ENCODE measurements around the gene OXNAD1. TPM values are rescaled to one million over a fixed set of nuclear protein-coding genes. Genes with fewer than 3 reads are reported as not detected.

OXNAD1 gene
- total and polyA plus RNA-seq, 9 donors: 4.0 to 16.3 (median 11.5) TPM

GRCh38 chr3:16343101-16343500 lies 78.1 kb downstream of the OXNAD1 start:
- H3K36me3 ChIP-seq: no peaks in the 10 kb centered on the region
- no peaks in the 10 kb centered on the region for H3K4me1 ChIP-seq (ENCODE audit: insufficient read depth)
- peaks cover 2% of the 10 kb centered on the region for H3K27me3 ChIP-seq
- TF ChIP-seq EP300 (IDR thresholded peaks at IDR 0.05) (no peak), POLR2A (IDR thresholded peaks at IDR 0.05) (no peak)
- TF ChIP-seq, protein P1, sequence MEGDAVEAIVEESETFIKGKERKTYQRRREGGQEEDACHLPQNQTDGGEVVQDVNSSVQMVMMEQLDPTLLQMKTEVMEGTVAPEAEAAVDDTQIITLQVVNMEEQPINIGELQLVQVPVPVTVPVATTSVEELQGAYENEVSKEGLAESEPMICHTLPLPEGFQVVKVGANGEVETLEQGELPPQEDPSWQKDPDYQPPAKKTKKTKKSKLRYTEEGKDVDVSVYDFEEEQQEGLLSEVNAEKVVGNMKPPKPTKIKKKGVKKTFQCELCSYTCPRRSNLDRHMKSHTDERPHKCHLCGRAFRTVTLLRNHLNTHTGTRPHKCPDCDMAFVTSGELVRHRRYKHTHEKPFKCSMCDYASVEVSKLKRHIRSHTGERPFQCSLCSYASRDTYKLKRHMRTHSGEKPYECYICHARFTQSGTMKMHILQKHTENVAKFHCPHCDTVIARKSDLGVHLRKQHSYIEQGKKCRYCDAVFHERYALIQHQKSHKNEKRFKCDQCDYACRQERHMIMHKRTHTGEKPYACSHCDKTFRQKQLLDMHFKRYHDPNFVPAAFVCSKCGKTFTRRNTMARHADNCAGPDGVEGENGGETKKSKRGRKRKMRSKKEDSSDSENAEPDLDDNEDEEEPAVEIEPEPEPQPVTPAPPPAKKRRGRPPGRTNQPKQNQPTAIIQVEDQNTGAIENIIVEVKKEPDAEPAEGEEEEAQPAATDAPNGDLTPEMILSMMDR (IDR thresholded peaks at IDR 0.05): no peak
- 97 to 100% (median 98%) methylated on average over 1 of the region's 1 CpG for WGBS, 3 donors
- H3K4me3 ChIP-seq: no peak overlapping the region
- no peak overlapping the region for H3K27ac ChIP-seq
- no peaks in the 10 kb centered on the region for H3K9me3 ChIP-seq
- intact Hi-C loops (cut with DNase I): no loop called here
- DNase-seq: no peak

GRCh38 chr3:16346413-16347081 lies 81.5 kb downstream of the OXNAD1 start:
- no peaks in the 10 kb centered on the region for H3K9me3 ChIP-seq
- intact Hi-C loops (cut with DNase I): no loop called here
- WGBS, 3 donors: 93 to 96% (median 95%) methylated on average over 7 of the region's 7 CpGs
- no peak for DNase-seq
- H3K4me3 ChIP-seq: no peak overlapping the region
- no peaks in the 10 kb centered on the region for H3K4me1 ChIP-seq (ENCODE audit: insufficient read depth)
- H3K27ac ChIP-seq: no peak overlapping the region
- H3K27me3 ChIP-seq: peaks cover 1% of the 10 kb centered on the region
- H3K36me3 ChIP-seq: no peaks in the 10 kb centered on the region
- TF ChIP-seq, protein P1 (IDR thresholded peaks at IDR 0.05): no peak
- TF ChIP-seq POLR2A (IDR thresholded peaks at IDR 0.05) (no peak), EP300 (IDR thresholded peaks at IDR 0.05) (no peak)

GRCh38 chr3:16347548-16347947 lies 82.5 kb downstream of the OXNAD1 start:
- Histone ChIP-seq H3K9me3 (no peaks in the 10 kb centered on the region), H3K27me3 (no peaks in the 10 kb centered on the region), H3K4me3 (no peak overlapping the region), H3K4me1 (ENCODE audit: insufficient read depth) (no peaks in the 10 kb centered on the region), H3K27ac (no peak overlapping the region), H3K36me3 (no peaks in the 10 kb centered on the region)
- TF ChIP-seq, protein P1 (IDR thresholded peaks at IDR 0.05): no peak
- no peak for TF ChIP-seq EP300 (IDR thresholded peaks at IDR 0.05)
- no peak for TF ChIP-seq POLR2A (IDR thresholded peaks at IDR 0.05)
- DNase-seq: no peak
- WGBS, 3 donors: 92 to 96% (median 95%) methylated on average over 4 of the region's 4 CpGs
- intact Hi-C loops (cut with DNase I): no loop called here

- intact Hi-C loops (cut with DNase I): no loop called here
- H3K4me3 ChIP-seq: no peak overlapping the region
- no peak for TF ChIP-seq EP300 (IDR thresholded peaks at IDR 0.05)
- no peak for TF ChIP-seq POLR2A (IDR thresholded peaks at IDR 0.05)
- TF ChIP-seq, protein P1 (IDR thresholded peaks at IDR 0.05): no peak
- 35 to 45% (median 44%) methylated on average over 2 of the region's 2 CpGs for WGBS, 3 donors
- no peaks in the 10 kb centered on the region for H3K4me1 ChIP-seq (ENCODE audit: insufficient read depth)
- H3K9me3 ChIP-seq: no peaks in the 10 kb centered on the region
- H3K27ac ChIP-seq: no peak overlapping the region
- no peaks in the 10 kb centered on the region for H3K27me3 ChIP-seq
- no peaks in the 10 kb centered on the region for H3K36me3 ChIP-seq
- no peak for DNase-seq
These were observed 85.1 kb downstream of the OXNAD1 start for GRCh38 chr3:16349986-16350596.
